GM21390 (cell line): Measurements from ENCODE around the gene MFAP5.
"Not testable (repeated sequence)": the region's sequence is repeated elsewhere in the genome, so short reads cannot be mapped to it uniquely, and the experiment has no call there.

ENCODE experiments used
- ATAC-seq: cut with Tn5 transposase; IDR thresholded peaks from one replicate; pipeline ENCODE4 v1.9.1; 2021; ENCODE audit not compliant: unreplicated experiment

Gene MFAP5

DNA sequence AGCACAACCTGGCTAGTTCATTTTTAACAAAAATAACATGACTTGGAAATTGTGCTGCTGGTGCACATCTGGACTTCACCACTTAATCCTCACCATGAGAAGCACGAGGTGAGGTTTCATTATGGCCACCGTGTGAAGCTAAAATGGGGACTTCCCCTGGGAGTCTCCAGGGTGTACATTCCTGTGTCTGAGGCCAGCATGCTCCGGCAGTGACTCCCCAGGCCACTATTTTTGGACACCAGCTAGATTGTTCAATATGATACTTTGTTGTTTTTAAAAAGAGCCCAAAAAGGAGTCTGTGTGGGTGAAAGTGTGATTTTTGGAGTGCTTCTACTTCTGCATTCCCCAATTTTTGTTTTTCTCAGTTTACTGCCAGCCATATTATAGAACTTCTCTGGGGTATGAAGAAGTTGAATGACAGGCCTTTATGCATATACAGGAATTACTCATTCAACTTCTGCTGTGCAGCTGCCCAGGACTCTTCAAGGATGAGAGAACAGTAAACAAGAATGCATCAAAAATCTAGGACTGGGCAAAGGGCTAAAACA is 33.1 kb downstream of the MFAP5 start:
- ATAC-seq = peak; percentile 90

GRCh38 chr12:8628731-8629130 is 33.9 kb downstream of the MFAP5 start:
- no peak for ATAC-seq

DNA sequence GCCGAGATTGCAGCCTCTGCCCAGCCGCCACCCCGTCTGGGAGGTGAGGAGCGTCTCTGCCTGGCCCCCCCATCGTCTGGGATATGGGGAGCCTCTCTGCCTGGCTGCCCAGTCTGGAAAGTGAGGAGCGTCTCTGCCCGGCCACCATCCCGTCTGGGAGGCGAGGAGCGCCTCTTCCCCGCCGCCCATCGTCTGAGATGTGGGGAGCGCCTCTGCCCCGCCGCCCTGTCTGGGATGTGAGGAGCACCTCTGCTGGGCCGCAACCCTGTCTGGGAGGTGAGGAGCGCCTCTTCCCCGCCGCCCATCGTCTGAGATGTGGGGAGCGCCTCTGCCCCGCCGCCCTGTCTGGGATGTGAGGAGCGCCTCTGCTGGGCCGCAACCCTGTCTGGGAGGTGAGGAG is 37.9 kb downstream of the MFAP5 start:
- not testable (repeated sequence) for ATAC-seq

GRCh38 chr12:8622646-8623045 is 40.0 kb downstream of the MFAP5 start:
- no peak for ATAC-seq

DNA sequence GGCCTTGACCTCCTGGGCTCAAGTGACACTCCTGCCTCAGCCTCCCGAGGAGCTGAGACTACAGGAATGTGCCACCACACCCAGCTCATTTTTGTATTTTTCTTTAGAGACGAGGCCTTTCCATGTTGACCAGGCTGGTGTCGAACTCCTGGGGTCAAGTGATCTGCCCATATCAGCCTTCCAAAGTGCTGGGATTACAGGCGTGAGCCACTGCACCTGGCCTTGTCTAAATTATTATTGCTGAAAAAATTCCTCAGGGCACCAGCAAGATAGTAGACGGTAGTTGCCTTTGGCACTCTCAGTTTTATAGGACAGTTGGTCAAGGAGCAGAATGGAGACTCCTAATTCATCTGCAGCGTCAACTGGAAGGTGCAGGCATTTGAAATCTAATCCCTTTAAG is 47.4 kb downstream of the MFAP5 start:
- ATAC-seq = no peak

DNA sequence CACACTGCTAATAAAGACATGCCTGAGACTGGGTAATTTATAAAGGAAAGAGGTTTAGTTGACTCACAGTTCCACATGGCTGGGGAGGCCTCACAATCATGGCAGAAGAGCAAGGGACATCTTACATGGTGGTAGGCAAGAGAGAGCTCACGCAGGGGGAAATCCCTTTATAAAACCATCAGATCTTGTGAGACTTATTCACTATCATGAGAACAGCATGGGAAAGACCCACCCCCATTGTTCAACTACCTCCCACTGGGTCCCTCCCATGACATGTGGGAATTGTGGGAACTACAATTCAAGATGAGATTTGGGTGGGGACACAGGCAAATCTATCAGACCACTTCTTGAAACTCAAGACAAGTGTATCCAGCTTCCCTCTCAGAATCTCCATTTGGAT is 48.7 kb downstream of the MFAP5 start:
- ATAC-seq = not testable (repeated sequence)

DNA sequence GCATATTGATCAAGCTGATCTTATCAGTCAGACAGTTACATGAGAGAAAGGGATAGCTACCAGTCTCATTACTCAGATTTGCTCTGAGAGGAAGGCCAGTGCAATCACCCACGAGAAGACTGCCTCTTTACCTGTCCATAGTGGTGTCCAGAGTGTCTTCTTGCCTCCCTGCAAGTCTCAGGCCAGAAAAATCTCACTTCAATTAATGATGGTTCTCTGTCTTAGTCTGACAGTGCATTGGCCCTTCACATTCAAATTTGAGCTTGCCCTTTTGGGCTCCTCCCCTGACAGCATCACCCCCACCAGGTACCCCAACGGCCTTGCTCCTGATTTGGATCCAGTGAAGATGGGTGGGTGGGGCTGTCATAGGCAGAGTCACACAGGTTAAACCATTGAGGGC is 50.0 kb downstream of the MFAP5 start, which contains the start of gene AICDA:
Gene AICDA, minus strand, starts transcription at position 231 of the 400 bp plus-strand sequence. Its CDS starts 92 bp downstream, at position 139.
- no peak for ATAC-seq

- no peak for ATAC-seq
Observed at GRCh38 chr12:8609061-8609570, 53.5 kb downstream of the MFAP5 start.

- ATAC-seq = no peak
Observed at GRCh38 chr12:8606890-8607289, 55.7 kb downstream of the MFAP5 start.

- ATAC-seq = no peak
Observed at GRCh38 chr12:8605057-8605456, 57.6 kb downstream of the MFAP5 start.

GRCh38 chr12:8603856-8604255 is 58.8 kb downstream of the MFAP5 start:
- no peak for ATAC-seq

GRCh38 chr12:8603286-8603685 is 59.3 kb downstream of the MFAP5 start:
- no peak for ATAC-seq

- no peak for ATAC-seq
Observed at GRCh38 chr12:8596561-8596960, 66.1 kb downstream of the MFAP5 start.
